Eye (tissue), 1 donor: ENCODE measurements around the gene RAG1.
"Not testable (repeated sequence)": the region's sequence is repeated elsewhere in the genome, so short reads cannot be mapped to it uniquely, and the experiment has no call there.

ENCODE experiments used
- DNase-seq: peaks from one replicate; pipeline ENCODE4 v3.0.0-alpha.2; 2015

RAG1 gene

DNA sequence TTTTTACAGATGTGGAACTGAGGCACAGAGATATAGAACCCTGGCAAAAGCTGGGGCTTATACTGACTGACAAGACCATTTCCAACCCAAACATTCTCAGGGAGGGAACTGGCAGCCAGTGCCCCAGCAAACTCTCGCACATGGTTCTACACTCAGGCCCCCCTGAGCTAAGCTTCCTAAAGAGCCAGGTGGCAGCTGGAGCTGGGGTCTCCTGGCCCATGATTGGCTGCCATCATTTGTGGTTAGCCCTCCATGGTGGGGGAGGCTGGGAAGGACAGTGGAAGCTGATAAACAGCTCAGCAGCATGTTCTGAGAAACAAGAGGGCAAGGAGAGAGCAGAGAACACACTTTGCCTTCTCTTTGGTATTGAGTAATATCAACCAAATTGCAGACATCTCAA is at the start of gene RAG1:
Gene RAG1 (plus strand): TSS at position 314 of the 400 bp plus-strand sequence. CDS start 5,298 bp downstream, outside the sequence.
- DNase-seq = no peak

- DNase-seq = no peak
Observed at GRCh38 chr11:36530840-36531239, 37.0 kb upstream of the RAG1 start.

GRCh38 chr11:36532941-36533601 is 34.7 kb upstream of the RAG1 start:
- no peak for DNase-seq

- no peak for DNase-seq
Observed at GRCh38 chr11:36534276-36534840, 33.4 kb upstream of the RAG1 start.

DNA sequence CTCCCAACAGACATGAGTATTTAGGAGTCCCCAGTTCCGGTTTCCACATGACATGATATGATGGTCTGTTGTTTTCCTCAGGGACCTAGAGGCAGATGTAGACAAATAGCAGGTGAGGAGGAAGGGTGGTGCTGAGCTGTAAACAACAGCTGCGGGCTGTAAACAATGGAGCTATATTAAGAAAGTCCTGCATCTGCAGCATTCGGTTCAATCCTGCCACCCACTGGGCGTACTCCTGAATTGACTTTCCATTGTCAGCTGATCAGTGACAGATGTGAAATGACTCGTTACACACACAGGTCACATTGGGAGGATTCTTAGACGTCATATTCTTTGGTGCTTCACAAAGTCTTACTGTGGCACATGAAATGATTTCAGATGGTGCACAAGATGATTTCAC is 26.8 kb upstream of the RAG1 start:
- peak; percentile 24 for DNase-seq

GRCh38 chr11:36550385-36551115 is 17.3 kb upstream of the RAG1 start:
- DNase-seq = no peak

DNA sequence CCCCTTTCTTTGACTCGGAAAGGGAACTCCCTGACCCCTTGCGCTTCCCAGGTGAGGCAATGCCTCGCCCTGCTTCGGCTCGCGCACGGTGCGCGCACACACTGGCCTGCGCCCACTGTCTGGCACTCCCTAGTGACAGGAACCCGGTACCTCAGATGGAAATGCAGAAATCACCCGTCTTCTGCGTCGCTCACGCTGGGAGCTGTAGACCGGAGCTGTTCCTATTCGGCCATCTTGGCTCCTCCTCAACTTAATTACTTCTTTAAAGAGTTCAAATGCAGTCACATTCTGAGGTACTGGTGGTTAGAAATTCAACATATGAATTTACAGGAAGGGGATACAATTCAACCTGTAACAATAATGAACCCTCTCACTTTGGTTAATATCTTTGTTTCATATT is 10.4 kb upstream of the RAG1 start:
- not testable (repeated sequence) for DNase-seq

DNA sequence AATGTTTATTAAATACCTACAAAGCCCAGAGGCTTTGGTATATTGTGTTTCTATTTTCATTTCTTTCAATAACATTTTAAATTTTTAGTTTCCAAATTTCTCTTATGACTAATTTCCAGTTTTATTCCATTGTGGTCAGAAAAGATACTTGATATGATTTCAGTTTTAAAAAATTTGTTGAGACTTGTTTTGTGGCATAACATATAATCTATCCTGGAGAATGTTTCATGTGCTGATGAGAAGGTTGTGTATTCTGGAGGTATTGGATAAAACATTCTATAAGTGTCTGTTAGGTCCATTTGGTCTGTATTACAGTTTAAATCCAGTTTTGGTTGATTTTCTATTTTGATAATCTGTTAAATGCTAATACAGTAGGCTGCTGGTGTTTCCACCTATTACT is 9.8 kb upstream of the RAG1 start:
- DNase-seq = no peak

DNA sequence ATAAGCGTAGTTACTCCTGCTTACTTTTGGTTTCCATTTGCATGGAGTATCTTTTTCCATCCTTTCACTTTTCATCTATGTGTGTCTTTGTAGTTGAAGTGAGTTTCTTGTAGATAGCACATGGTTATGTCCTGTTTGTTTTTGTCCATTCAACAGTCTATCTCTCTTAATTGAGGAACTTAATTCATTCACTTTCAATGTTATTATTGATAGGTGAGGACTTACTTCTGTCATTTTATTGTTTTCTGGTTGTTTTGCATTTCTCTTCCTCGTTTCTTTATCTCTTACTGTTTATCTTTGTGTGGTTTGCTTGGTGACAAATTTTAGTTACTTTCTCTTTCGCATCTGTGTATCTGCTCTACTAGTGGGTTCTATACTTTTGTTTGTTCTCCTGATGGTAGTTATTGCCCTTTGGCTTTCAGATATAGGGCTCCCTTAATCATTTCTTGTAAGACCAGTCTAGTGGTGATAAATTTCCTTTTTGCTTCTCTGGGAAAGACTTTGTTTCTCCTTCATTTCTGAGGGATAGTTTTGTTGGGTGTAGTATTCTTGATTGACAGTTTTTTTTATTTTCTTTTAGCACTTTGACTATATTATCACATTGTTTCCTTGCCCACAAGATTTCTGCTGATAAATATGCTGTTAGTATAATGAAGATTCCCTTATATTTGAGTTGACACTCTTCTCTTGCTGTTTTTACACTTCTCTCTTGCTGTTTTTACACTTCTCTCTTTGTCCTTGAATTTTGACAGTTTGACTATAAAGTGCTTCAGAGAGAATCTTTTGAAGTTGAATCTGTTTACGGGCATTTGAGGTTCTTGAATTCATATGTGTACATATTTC is 9.0 kb upstream of the RAG1 start:
- DNase-seq = no peak

- DNase-seq = peak; percentile 91
Observed at GRCh38 chr11:36564376-36565030, 3.3 kb upstream of the RAG1 start.

- DNase-seq = no peak
Observed at GRCh38 chr11:36565031-36565610, 2.7 kb upstream of the RAG1 start.

DNA sequence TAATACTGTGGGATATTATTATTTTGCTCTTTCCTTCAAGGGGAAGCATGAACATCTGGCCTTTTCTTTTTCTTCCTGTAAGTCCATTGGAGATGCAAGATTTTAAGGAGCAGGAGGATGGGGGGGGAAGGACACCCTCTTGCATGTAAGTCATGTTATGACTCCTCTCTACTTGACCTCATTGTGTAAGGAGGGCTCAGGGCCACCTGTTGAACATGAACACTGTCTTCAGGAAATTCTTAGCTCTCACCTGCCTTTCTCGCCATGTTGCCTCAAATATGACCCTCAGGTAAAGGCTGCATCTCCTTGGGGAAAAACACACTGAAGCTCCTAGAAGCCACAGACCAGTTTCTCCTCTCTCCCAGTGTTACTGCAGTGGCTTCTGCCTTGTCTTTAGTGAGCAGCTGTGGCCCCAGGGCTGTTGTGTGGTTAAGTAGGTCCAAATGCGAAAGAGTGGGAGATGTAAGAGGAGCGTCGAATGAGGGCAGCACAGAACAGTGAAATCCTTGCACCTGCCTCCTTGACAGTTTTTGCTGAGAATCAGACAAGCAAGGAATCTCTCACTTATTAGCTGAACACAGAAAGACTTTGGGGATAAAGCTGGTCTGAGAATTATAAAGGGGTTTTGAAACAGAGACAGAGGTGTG is 1.3 kb upstream of the RAG1 start:
- DNase-seq = no peak

GRCh38 chr11:36569095-36569494 is 1.3 kb downstream of the RAG1 start:
- DNase-seq = no peak

- DNase-seq = no peak
Observed at GRCh38 chr11:36574486-36574885, 6.7 kb downstream of the RAG1 start.

- DNase-seq = no peak
Observed at GRCh38 chr11:36577373-36577772, 9.6 kb downstream of the RAG1 start.

GRCh38 chr11:36577859-36578258 is 10.1 kb downstream of the RAG1 start:
- peak; percentile 38 for DNase-seq

GRCh38 chr11:36578458-36578857 is 10.7 kb downstream of the RAG1 start:
- no peak for DNase-seq

- no peak for DNase-seq
Observed at GRCh38 chr11:36581536-36581935, 13.7 kb downstream of the RAG1 start.

DNA sequence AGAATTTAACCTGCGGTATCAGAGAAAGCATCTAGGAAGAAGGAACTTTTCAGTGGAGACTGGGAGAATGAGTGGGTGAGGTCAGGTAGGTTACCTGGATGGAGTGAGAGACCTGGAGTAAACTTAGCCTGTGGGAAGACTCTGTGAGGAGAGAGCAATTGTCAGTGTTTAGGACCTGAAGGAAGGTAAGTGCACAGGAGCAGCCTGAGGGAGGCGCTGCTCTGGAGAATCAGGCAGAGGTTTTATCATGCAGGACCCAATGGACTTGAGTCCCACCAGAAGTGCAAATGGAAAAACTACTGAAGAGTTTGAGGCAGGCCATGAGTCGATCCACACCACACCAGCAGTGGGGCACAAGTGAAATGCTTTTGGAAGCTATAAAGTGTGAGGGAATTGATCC is 15.9 kb downstream of the RAG1 start:
- no peak for DNase-seq

DNA sequence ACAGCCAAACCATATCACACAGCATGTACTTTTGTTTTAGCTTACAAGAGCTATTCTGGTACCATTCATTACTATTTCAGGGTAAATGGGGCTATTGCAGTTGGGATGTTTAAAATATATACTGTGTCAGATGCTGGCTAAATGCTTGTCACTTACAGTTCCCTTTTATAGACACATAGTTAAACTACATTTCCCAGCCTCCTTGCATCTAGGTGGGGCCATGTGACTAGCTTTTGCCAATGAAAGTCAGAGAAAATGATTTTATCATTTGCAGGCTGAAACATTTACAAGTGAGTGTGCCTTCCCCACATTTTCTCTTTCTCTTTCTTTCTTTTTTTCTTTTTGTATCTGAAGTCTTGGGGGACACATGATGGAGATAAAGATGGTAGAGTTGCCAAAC is 18.7 kb downstream of the RAG1 start:
- DNase-seq = no peak

DNA sequence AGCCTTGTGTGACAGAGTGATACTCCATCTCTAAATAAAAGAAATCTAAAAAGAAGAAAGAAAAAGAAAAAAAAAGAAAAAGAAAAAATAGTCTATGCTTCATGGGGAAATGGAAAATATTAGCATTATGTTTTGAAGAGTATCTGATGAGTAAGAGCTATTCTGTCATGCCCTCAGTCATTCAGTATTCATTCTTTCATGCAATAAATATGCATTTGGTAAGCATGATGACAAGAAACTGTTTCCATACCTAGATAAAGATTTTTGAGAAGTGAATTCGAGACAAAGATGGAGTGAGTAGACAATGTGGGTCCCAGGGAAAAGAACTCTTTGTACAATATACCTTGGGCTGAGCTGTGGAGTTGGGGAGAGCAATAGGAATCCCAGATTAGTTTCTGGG is 20.3 kb downstream of the RAG1 start:
- no peak for DNase-seq

GRCh38 chr11:36590513-36590912 is 22.7 kb downstream of the RAG1 start:
- no peak for DNase-seq
